Cerebellar cortex (tissue), 1 donor: ENCODE data around the gene PIK3R1.
"Not testable (repeated sequence)": the region's sequence is repeated elsewhere in the genome, so short reads cannot be mapped to it uniquely, and the experiment has no call there.

Source experiments
- DNase-seq: peaks from one replicate; pipeline ENCODE4 v3.0.0-alpha.2; 2015; ENCODE audit warnings: low spot score

PIK3R1 gene

DNA sequence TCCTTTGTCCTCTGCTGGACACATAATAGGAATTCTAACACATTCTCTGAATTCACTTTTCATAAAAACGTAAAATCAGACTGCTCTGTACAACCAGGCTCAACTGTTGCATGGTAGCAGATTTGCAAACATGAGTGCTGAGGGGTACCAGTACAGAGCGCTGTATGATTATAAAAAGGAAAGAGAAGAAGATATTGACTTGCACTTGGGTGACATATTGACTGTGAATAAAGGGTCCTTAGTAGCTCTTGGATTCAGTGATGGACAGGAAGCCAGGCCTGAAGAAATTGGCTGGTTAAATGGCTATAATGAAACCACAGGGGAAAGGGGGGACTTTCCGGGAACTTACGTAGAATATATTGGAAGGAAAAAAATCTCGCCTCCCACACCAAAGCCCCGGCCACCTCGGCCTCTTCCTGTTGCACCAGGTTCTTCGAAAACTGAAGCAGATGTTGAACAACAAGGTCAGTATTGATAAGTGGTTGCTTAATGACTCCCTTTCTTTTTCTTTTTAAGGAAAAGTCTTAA lies 11.1 kb downstream of the PIK3R1 start:
- no peak for DNase-seq

DNA sequence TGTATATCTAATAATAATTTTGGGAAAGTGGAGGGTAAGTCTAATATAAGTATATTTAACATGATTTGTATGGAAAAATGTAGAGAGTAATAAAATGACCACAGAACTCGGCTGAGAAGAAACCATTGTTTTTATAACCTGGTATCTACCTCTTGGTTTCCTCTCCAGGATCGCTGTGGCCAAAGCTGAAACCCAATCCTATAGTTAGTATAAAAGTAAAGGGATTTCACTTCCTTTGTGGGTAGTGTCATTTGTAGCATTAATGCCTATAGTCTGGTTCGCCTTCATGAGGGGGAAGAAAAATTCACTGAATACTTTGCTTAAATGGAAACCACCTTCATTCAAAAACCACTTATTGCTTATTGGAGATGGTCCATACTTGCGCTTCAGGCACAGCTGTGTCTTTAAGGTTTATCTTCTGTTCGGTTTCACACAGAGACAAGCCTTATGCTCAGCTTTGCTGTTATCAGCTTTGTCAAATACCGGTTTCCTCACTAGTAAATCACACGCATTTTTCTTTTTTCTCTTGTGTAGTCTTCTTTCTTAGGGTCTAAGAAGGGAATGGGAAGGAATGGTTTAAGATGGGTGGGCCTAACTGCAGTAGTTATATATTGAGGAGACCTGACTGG lies 12.1 kb downstream of the PIK3R1 start:
- DNase-seq = no peak

DNA sequence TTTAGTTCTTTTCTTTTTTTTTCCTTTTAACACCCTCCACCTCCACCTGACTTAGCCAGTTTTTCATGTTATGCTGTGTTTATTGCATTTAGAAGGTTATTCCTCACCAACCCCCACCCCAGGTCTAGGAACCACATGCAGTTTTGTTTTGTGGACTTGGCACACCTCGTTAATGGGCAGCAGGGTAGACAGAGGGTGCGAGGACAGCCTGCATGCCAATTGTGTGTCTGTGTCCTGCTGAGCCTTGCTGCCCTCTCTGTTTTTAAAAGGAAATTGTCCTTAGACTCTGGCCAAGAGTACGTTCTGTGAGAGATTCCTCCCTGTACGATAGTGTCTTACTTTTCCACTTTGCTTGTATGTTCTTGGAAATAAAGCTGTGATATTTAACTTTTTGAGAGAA lies 13.9 kb downstream of the PIK3R1 start:
- peak; percentile 93 for DNase-seq

DNA sequence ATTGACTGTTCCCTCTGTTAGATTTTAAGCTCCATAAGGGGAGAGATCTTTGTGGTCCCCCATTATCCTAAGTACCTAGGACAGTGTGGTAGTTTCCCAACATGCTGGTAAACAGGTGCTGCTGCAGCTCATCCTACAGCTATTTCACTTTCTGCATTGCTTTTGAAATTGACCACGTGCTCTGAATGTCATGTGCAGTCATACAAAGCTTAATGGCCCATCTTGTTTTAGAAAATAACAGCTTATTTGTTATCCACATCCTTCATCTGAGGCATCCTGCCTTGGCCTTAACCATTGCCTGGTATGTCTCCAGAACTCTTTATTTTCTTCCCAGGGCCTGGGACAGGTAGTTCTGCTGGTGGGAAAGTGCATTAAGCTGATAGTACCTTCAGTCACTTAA lies 14.7 kb downstream of the PIK3R1 start:
- no peak for DNase-seq

DNA sequence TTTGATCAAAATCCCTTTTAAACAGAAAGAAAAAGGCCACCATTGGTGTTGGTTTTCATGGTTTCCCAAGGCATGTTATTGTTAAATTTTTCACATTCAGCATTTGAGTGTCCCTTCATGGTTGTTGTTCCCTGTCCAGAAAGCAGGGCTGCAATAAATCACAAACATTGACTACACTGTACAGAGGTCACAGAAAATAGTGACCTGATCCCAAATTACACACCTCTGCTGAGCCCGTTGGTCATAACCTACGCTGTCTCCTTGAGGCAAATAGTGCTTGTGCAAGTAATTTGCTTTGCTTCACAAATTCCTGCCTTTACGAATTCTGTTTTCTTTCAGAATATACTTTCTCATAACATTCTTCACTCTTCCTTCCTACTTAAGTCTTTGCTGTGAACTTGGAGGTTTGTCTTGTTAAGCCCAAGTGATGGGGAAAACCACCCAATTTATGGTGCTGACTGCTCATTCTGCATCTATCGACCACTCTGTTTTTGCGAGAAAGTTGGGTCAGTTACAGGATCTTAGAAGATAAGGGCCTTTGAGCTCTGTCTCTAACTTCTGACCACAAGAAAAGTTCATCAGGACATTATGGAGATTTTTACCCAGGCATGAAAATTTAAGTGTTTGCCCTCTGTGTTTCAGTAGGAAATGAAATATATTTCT lies 16.0 kb downstream of the PIK3R1 start:
- no peak for DNase-seq

DNA sequence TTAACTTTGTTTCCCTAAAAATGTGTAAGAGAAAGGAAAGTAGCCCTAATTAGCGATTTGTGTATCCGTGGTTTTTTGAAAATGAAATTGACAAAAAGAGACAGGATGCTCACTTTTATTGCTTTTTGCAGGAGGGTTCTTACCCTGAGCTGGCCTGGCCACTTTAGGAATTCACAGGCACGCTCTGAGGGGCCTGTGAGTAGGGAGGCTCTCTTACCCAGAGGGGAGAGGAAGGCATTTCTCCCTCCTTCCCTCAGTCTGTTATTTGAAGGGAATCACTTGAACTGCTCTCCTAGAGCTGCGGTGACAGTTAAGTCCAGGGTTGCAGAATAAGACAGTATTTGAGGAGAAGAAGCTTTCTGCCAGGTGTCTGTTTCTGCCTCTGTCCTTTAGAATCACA lies 16.7 kb downstream of the PIK3R1 start:
- DNase-seq = no peak

DNA sequence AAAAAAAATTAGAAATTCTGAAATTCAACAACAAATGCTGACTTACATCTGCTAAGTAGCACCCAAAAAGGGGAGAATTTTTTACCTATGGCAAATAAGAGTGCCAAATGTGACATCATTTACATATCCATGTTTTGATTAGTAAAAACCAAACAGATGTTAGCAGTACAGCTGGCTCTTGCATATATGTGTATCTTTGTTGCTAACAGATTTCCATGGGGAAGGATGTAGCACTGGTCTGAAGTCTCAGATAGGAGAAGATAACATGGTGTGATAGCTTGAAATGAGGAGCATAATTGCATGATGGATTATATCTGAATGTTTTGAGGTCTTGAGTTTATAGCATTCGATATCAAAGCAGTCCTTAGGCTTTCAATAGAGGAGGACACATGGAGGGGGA lies 17.5 kb downstream of the PIK3R1 start:
- DNase-seq = no peak

DNA sequence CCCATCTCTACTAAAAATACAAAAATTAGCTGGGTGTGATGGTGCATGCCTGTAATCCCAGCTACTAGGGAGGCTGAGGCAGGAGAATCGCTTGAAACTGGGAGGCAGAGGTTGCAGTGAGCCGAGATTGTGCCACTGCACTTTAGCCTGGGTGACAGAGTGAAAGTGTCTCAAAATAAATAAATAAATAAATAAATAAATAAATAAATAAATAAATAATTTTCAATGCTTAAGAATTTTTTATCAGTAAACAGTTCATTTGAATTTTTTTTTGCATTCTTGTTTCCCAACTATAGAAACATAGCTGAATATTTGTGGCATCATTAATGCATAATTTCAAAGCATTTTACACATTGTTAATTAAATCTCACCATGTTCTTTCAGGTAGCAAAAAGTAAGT lies 19.7 kb downstream of the PIK3R1 start:
- DNase-seq = not testable (repeated sequence)

DNA sequence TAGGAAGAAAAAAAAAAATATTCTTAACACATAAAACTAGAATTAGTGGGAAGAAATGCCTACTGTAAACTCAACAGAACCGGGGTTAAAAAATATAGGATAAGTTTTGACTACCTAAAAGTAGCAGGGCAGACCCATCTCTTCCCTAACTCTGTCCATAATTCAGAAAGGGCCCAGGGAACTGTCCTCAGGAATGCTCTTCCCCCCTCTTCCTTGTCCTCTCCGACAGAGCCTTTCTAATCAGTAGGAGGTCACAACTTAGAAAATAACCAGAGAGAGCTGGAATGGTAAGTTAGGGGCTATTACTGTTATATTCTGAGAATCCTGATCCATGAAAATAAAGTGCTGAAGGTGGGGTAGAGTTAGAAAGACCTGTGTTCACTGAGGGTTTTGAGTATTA lies 22.2 kb downstream of the PIK3R1 start:
- no peak for DNase-seq

DNA sequence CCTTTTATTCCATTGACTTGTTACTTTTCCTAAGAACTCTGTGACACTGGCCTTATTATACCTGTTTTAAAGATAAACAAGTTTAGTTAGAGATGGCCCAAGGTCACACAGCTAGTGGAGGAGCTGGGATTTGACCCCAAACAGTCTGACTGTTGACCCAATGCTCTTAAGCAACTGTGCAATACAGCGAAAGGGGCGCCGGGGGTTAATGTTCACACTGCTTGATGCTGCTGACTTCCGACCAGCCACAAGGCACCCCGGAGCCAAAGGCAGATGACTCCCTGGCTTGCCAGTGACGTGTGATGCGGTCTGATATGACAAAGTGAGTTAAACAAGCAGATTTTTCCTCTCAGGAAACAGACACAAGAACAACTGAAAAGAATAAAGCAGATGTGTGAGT lies 23.9 kb downstream of the PIK3R1 start:
- no peak for DNase-seq

DNA sequence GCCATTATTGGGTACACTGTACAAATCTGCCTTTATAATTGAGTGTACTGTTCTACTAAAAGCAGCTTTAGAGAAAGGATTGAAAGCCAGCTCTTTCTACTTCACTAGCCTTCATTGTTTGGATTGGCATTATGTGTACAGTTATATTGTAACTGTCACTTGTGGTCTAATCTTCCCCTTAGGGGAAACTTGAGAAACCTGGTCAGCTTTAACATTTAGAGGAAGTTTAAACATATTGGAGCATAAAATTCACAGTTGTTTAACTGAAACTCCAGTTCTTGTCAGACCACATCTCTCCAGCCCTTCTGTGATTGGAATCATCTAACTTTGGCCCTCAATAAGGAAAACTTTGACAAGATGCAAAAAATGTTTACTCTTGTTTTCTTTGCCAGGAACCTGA lies 24.6 kb downstream of the PIK3R1 start:
- no peak for DNase-seq

DNA sequence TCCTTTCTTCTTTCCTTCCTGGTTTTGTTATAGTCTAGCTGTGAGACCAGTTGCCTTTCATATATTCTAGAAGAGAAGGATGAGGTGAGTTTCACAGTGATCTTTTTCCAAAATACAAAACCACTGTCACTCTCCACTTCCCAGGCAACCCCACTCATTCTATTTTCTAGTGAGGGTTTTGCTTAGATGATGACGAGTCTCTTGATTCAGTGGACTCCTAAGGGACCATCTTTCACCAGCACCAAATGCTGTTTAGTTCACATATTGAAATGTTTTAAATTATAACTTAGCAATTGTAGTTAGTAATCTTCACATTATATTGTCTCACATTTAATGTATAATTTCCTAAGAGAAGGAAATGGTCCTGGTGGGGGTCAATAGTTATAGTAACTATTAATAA lies 25.2 kb downstream of the PIK3R1 start:
- DNase-seq = no peak

DNA sequence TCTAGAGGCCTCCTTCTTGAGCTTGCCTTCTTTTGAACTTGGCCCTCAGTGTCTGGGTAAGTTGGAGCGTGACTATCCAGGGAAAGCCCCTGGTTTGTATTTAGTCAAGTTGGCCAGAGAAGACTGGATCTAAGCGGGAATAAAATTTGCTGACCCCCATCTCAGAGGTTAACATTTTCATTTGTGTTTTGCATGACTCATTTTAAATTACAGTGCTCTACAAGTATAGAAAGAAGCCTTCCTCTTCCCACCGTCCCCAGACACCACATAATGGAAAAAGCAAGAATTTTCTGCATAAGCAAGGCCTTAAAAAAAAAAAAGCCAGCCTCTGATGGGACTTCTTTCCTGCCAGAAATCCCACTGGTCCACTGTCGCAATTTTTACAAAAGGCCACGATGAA lies 27.2 kb downstream of the PIK3R1 start:
- DNase-seq = no peak

DNA sequence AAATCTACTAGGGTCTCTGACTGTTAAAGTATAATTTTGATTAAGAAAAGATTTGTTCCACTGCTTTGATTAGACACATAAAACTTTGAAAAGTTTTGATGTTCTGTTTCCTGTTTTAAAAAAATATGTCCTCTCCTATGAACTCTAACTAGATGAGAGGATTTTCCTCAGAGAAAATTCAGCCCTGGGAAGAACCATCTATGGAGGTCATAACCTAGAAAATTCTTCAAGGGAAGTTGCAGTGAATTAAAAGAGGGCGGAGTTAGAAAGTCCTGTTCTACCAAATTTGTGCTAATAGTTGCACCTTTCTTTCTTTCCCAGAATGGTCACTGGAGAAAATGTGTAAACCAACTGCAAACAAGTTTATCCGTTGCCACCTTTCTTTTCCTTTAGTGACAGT lies 27.7 kb downstream of the PIK3R1 start:
- DNase-seq = no peak

DNA sequence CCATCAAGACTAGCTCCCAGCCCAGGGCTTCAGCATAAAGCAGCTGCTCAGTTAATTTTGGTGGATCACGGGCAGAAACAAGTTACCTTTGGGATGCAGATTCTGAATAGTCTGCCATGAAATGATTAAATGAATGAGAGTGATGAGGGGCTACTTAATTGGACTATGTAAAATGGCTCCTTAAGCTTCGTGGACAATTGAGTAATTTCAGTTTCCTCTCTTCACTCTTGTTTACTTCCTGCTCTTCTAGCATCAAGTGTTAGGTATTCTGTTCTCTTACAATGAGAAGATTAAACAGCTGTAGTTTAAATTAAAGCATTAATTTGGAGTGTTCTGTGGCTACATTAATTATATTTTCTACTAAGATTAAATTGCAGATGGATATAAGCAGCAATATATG lies 28.1 kb downstream of the PIK3R1 start:
- DNase-seq = no peak

DNA sequence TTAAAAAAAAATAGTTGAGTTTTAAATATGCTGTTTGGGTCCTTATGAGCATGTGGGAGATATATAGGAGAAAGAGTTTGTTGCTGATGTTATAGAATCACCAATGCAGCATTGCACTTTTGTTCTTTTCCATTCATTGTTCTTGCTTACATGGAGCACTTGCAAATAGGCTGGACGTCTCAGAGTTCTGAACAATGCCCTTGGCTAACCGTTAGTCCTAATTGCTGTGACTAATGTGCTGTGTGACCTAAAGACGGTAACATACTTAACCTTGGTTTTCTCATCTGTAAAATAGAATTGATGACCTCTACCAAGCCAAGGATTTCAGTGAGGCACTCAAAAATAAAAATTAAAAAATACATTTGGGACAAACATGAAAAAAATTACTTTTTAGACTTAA lies 29.8 kb downstream of the PIK3R1 start:
- no peak for DNase-seq

DNA sequence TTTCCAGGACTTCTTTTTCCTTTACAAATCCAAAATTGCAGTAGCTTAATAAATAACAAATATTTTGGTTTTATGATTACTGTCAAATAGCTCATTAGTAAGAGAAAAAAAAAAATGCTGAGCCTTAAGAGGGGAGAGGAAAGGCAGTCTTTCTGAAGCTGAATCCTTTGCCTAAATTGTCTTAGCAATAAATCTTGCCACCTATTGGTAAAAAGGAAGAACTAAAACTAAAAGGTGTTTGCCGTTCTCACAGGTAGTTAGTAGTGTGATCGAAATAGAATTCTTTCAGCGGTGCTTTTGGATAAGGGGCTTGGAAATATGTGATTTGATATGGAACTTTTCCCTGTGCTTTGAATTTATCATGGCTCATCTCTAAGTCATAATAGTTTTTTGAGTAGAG lies 31.2 kb downstream of the PIK3R1 start:
- no peak for DNase-seq

DNA sequence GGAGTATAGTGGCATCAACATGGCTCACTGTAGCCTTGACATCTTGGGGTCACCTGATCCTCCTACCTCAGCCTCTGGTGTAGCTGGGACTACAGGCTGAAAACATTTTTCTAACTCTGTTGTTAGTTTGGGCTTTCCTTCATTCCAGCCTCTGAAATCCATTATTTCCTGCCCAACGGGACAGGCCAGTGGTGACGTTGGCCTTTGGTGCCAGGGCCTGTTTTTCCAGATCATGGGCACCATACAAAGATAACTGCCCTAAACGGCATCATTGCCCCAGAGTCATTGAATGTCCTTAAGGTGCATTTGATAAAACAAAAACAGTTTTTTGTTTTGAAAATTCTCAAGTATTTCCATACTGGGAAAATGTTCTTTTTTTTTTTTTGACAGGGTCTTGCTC lies 32.1 kb downstream of the PIK3R1 start:
- DNase-seq = no peak

DNA sequence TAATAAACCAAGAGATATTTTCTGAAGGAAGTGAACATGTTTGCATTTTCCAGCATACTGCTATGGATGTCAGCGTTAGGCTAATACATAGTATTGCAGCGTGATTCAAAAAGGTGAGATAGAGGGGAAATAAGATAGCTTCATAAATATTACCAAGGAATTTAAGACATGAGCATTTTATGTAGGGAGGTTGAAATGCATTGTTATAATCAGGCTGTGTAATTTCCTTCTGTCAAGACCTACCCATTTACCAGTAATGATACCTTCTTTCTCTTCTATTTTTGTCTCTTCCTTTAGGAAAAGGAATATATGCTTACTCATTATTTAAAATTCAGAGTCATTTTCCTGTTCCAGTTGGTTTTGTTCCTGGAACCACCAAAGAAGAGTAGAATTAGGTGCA lies 33.3 kb downstream of the PIK3R1 start:
- DNase-seq = no peak

DNA sequence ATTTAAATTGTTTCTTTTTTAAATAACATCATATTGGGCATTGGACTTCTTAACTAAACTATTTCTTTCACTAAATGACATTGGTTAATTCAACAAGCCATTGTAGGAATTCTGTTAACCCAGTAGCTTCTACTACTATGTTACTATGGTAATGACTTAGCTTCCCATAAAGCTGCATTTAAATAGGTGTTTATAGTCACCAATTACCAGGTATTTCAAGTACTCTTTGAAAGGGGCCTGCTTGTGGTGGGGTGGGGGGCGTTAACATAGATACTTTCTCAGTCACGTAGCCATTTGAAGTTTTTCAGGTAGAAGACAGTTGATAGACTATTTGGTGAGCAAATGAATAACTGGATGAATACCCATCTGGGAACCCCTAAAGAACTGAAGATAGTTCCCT lies 34.0 kb downstream of the PIK3R1 start:
- DNase-seq = no peak

DNA sequence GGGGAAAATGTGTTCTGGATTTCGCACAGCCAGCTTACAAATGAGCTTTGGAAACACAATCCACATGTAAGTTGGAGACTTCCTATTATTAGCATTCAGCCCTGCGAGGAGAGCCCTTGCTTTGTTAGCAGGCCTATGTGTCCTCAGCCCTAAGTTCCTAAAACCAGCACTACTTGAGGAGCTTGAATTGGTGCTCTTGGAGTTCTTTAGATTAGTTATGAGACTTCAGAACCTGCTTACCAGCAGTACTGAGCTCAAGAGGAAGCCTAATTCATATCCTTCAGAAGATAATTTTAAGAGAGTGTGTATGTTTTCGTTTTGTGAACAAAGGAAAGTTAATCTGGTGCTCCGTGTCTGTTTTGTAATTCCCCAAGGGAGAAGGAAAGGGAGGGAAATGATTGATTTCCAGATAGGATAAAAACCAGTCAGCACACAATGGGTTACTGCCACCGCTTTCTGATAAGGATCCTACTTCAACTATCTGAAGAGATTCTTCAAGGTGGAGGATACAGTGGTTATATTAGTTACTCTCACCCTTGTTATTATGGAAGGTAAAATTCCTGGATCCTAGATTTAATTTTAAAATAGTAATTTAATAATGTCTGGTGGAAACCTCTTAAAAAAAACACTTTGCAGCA lies 35.2 kb downstream of the PIK3R1 start:
- no peak for DNase-seq

DNA sequence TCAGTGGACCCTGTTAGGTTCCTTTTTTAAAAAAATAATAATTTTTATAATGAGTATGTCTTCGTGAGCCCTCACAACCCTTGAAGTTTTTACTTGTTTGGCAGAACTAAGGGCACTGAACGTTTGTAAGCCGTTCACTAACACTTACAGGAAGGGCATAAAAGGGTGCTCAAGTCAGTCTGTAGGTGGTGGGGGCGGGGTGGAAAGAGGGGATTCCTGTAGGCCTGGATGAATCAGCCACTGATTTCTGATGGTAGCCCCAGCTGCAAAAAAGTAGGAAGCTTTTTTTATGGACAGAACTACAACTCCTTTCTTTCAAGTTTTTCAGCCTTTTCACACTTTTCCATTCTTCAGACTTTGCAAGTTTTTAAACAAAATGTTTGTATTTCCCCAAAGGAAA lies 35.8 kb downstream of the PIK3R1 start:
- no peak for DNase-seq

DNA sequence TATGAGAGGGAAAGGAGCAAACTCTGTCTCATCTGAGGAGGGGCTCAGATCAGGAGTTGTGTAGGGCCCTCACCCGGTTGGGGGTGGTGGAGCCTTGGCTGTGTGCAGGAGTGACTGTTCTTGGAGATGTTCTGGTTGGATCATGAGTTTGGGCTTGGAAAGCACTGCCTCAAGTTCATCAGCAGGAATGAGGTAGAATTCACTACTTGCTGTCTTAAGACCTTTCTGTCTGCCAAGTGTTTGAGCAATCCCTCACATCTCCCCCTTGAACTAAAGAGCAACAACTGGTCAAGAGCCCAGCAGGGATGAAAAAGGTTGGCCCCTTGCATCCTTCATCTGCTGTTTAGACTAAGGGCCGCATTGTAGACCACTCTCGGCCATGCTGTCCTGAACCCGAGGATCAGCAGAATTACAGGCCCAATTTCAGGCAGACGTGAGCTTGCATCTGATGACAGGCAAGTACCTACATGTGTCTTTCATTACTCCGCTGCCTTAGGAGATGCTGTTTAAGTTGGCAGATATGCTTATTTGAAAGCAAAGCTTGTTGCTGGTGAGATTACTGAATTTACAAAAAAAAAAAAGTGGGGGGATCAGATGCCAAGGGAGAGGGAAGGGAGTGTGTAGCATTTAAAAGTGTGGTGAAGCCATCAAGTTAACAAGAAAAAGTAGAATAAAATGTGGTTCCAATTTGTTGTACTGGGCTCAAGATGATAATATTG lies 36.4 kb downstream of the PIK3R1 start:
- DNase-seq = no peak
